Hematopoietic multipotent progenitor cell treated with erythropoietin and hydrocortisone succinate and interleukin-3 and kit ligand, for 4 days (in vitro differentiated cells): ENCODE results near the gene FER.
"Not testable (repeated sequence)": the region's sequence is repeated elsewhere in the genome, so short reads cannot be mapped to it uniquely, and the experiment has no call there.

Experiments used
- DNase-seq: peaks from one replicate; pipeline ENCODE4 v3.0.0-alpha.2; 2015

Gene FER

GRCh38 chr5:108899244-108899643 lies 151.5 kb downstream of the FER start:
- not testable (repeated sequence) for DNase-seq

GRCh38 chr5:108900668-108901067 lies 153.0 kb downstream of the FER start:
- no peak for DNase-seq

- no peak for DNase-seq
Observed at GRCh38 chr5:108905805-108906204, 158.1 kb downstream of the FER start.

- DNase-seq, result no peak
Observed at GRCh38 chr5:108910627-108911026, 162.9 kb downstream of the FER start.

- DNase-seq, result no peak
Observed at GRCh38 chr5:108911055-108911454, 163.4 kb downstream of the FER start.

GRCh38 chr5:108917596-108917995 lies 169.9 kb downstream of the FER start:
- DNase-seq, result no peak

- peak; percentile 36 for DNase-seq
Observed at GRCh38 chr5:108919591-108920326, 172.1 kb downstream of the FER start.

GRCh38 chr5:108924457-108924961 lies 176.8 kb downstream of the FER start:
- DNase-seq, result peak; percentile 30

GRCh38 chr5:108925073-108925472 lies 177.4 kb downstream of the FER start:
- no peak for DNase-seq

GRCh38 chr5:108930107-108930506 lies 182.4 kb downstream of the FER start:
- DNase-seq, result no peak

GRCh38 chr5:108935611-108936010 lies 187.9 kb downstream of the FER start:
- no peak for DNase-seq

- DNase-seq, result no peak
Observed at GRCh38 chr5:108937221-108937620, 189.5 kb downstream of the FER start.

- no peak for DNase-seq
Observed at GRCh38 chr5:108940506-108940905, 192.8 kb downstream of the FER start.

GRCh38 chr5:108941746-108942145 lies 194.0 kb downstream of the FER start:
- no peak for DNase-seq

- DNase-seq, result no peak
Observed at GRCh38 chr5:108942701-108943100, 195.0 kb downstream of the FER start.

GRCh38 chr5:108945094-108945493 lies 197.4 kb downstream of the FER start:
- DNase-seq, result no peak

- DNase-seq, result no peak
Observed at GRCh38 chr5:108946008-108946407, 198.3 kb downstream of the FER start.

GRCh38 chr5:108947164-108947563 lies 199.5 kb downstream of the FER start:
- DNase-seq, result no peak

- DNase-seq, result no peak
Observed at GRCh38 chr5:108950276-108950675, 202.6 kb downstream of the FER start.

- DNase-seq, result peak; percentile 80
Observed at GRCh38 chr5:108953940-108954339, 206.2 kb downstream of the FER start.

GRCh38 chr5:108957333-108957732 lies 209.6 kb downstream of the FER start:
- DNase-seq, result no peak

- DNase-seq, result no peak
Observed at GRCh38 chr5:108966910-108967309, 219.2 kb downstream of the FER start.

- no peak for DNase-seq
Observed at GRCh38 chr5:108974594-108974993, 226.9 kb downstream of the FER start.

GRCh38 chr5:108975697-108976096 lies 228.0 kb downstream of the FER start:
- no peak for DNase-seq
